GM12875 (cell line): ENCODE data around the gene CCDC8.
"Not testable (repeated sequence)": the region's sequence is repeated elsewhere in the genome, so short reads cannot be mapped to it uniquely, and the experiment has no call there.

Source experiments
- H3K4me3 ChIP-seq: one replicate; pipeline ENCODE4 v1.5.1; 2011; ENCODE audit warnings: low read depth, low read length, control low read depth
- CTCF ChIP-seq: IDR thresholded peaks from 2 replicates; pipeline ENCODE4 v1.5.1; 2011; ENCODE audit warnings: low read depth, mild to moderate bottlenecking, control low read depth, inconsistent platforms, low read length, moderate library complexity, borderline replicate concordance; ENCODE audit not compliant: insufficient read depth

CCDC8 gene

DNA sequence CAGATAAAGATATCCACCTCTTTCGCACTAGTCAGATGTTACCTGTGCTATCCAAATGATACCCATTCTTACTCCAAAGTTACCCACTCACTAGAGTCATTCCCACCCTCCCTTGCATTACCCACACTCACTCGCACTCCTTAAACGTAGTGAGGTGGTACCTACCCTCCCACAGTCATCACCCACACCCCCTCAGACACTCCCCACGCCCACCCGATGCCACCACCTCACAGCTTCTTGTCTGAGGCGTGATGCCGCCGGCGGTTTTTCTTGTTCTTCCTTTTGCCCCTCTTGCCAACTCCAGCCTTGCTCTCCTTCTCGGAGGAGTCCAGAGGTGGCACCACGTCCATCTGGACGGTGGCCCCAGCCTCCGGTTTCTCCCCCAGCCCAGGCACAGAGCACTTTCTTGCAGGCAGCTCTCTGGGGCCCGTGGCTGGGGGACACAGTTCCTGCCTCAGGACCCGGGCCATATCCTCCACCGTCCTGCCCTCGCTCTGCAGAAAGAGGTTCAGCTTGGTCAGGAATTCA lies 14.2 kb upstream of the CCDC8 start:
- no peak overlapping the region for H3K4me3 ChIP-seq
- TF ChIP-seq CTCF = no peak

GRCh38 chr19:46426506-46427162 lies 13.3 kb upstream of the CCDC8 start:
- H3K4me3 ChIP-seq = no peak overlapping the region
- no peak for TF ChIP-seq CTCF

- no peak for TF ChIP-seq CTCF
- no peak overlapping the region for H3K4me3 ChIP-seq
Measured at GRCh38 chr19:46426035-46426505, 12.7 kb upstream of the CCDC8 start.

- H3K4me3 ChIP-seq = no peak overlapping the region
Measured at GRCh38 chr19:46423188-46423587, 9.8 kb upstream of the CCDC8 start.

GRCh38 chr19:46422344-46422743 lies 9.0 kb upstream of the CCDC8 start:
- TF ChIP-seq CTCF = no peak
- H3K4me3 ChIP-seq = no peak overlapping the region

More at GRCh38 chr19:46423188-46423587, 9.8 kb upstream of the CCDC8 start:
- no peak for TF ChIP-seq CTCF

GRCh38 chr19:46420056-46420455 lies 6.7 kb upstream of the CCDC8 start:
- no peak overlapping the region for H3K4me3 ChIP-seq
- TF ChIP-seq CTCF = no peak

DNA sequence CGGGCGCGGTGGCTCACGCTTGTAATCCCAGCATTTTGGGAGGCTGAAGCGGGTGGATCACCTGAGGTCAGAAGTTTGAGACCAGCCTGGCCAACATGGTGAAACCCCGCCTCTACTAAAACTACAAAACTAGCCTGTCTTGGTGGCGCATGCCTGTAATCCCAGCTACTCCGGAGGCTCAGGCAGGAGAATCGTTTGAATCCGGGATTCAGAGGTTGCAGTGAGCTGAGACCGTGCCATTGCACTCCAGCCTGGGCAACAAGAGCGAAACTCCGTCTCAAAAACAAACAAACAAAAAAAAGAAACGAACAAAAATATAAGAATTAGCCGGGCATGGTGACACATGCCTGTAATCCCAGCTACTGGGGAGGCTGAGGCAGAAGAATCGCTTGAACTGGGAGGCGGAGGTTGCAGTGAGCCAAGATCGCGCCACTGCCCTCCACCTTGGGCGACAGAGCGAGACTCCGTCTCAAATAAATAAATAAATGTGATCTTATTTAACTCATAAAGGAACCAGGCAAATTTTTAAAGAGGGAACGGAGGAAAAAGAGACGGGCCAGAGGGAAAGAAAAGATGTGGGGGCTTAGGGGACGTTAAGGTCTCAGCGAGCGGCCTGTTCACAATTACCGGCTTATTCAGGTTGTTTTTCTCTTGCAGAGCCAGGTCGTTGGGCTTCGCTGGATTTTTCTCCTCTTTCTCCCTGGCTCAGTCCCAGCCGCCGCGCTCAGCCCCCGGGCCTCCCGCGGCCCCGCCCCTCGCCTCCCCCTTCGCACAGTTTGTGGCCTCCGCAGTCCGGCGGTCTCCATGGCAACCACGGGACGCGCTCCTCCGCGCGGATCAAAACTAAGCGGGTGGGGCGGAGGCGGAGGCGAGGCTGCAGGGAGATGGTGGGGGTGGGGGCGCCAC lies 2.7 kb upstream of the CCDC8 start:
- not testable (repeated sequence) for H3K4me3 ChIP-seq

- H3K4me3 ChIP-seq = not testable (repeated sequence)
Measured at GRCh38 chr19:46414899-46415298, 1.5 kb upstream of the CCDC8 start.
